Kidney glomerular epithelial cell (primary cell): Measurements from ENCODE around the gene ACTN4.
"Not testable (repeated sequence)": the region's sequence is repeated elsewhere in the genome, so short reads cannot be mapped to it uniquely, and the experiment has no call there.

Experiments used
- DNase-seq: peaks from one replicate; lab custom pipeline; 2025; lab: John Stamatoyannopoulos, UW

Gene ACTN4

GRCh38 chr19:38766276-38767047 lies 119.0 kb downstream of the ACTN4 start:
- no peak for DNase-seq

- DNase-seq: no peak
Observed at GRCh38 chr19:38769635-38770211, 122.3 kb downstream of the ACTN4 start.

- DNase-seq: not testable (repeated sequence)
Observed at GRCh38 chr19:38770228-38770948, 122.9 kb downstream of the ACTN4 start.

- not testable (repeated sequence) for DNase-seq
Observed at GRCh38 chr19:38770949-38771275, 123.5 kb downstream of the ACTN4 start.

GRCh38 chr19:38771569-38771968 lies 124.1 kb downstream of the ACTN4 start:
- not testable (repeated sequence) for DNase-seq

GRCh38 chr19:38773469-38774177 lies 126.2 kb downstream of the ACTN4 start, which contains the start of gene LGALS7:
Gene LGALS7, minus strand, starts transcription at chr19:38773517. Its CDS starts 25 bp downstream, at chr19:38773492.
- DNase-seq: no peak

- no peak for DNase-seq
Observed at GRCh38 chr19:38774181-38774950, 126.9 kb downstream of the ACTN4 start.

GRCh38 chr19:38778733-38779132 lies 131.3 kb downstream of the ACTN4 start:
- no peak for DNase-seq

- no peak for DNase-seq
Observed at GRCh38 chr19:38780443-38780842, 133.0 kb downstream of the ACTN4 start.

- DNase-seq: no peak
Observed at GRCh38 chr19:38781058-38781457, 133.6 kb downstream of the ACTN4 start.
